Mesenchymal stem cell (in vitro differentiated cells and primary cell): ENCODE results near the gene ZDHHC7.

ENCODE experiments used
- DNase-seq: peaks from one replicate; pipeline ENCODE4 v3.0.0-alpha.2; 2013
- H2AFZ ChIP-seq: one replicate; pipeline ENCODE4 v1.6.1; 2013; ENCODE audit warnings: low read depth, mild to moderate bottlenecking, control low read depth, inconsistent platforms, low read length, moderate library complexity
- H2AK5ac ChIP-seq: 2 replicates; pipeline ENCODE4 v1.6.1; 2013; ENCODE audit warnings: low read length, moderate library complexity, mild to moderate bottlenecking, inconsistent platforms; ENCODE audit not compliant: severe bottlenecking
- H2BK120ac ChIP-seq: one replicate; pipeline ENCODE4 v1.6.1; 2013; ENCODE audit warnings: low read depth, mild to moderate bottlenecking, inconsistent platforms, low read length, moderate library complexity
- H2BK12ac ChIP-seq, 2 experiments: one replicate each; pipeline ENCODE4 v1.6.1; 2013; ENCODE audit warnings: inconsistent platforms in 2 of 2, low read length in 2 of 2, mild to moderate bottlenecking in 2 of 2, moderate library complexity in 2 of 2, control low read depth in 1 of 2
- H2BK15ac ChIP-seq: one replicate; pipeline ENCODE4 v1.6.1; 2013; ENCODE audit warnings: mild to moderate bottlenecking, low read depth, inconsistent platforms; ENCODE audit not compliant: poor library complexity, severe bottlenecking
- H2BK5ac ChIP-seq: 2 replicates; pipeline ENCODE4 v1.6.1; 2013; ENCODE audit warnings: low read depth, mild to moderate bottlenecking, low read length, control low read depth, inconsistent platforms; ENCODE audit not compliant: poor library complexity, severe bottlenecking
- H3K14ac ChIP-seq, 2 experiments: one replicate each; pipeline ENCODE4 v1.6.1; 2013; ENCODE audit warnings: inconsistent platforms in 2 of 2, low read length in 2 of 2, control low read depth in 1 of 2, mild to moderate bottlenecking in 1 of 2, moderate library complexity in 1 of 2
- H3K18ac ChIP-seq, 2 experiments: one replicate each; pipeline ENCODE4 v1.6.1; 2013; ENCODE audit warnings: inconsistent platforms in 2 of 2, low read length in 2 of 2, control low read depth in 1 of 2, low read depth in 1 of 2, mild to moderate bottlenecking in 1 of 2
- H3K23ac ChIP-seq, 2 experiments: one replicate each; pipeline ENCODE4 v1.6.1; 2013; ENCODE audit warnings: inconsistent platforms in 2 of 2, low read length in 2 of 2, mild to moderate bottlenecking in 2 of 2, moderate library complexity in 2 of 2, control low read depth in 1 of 2
- H3K27ac ChIP-seq: 2 replicates; pipeline ENCODE4 v1.5.1; 2013; ENCODE audit warnings: mild to moderate bottlenecking, moderate library complexity, low read length, control low read depth, inconsistent platforms; ENCODE audit not compliant: poor library complexity, severe bottlenecking
- H3K27me3 ChIP-seq, 2 experiments: 2 replicates each; pipeline versions ENCODE4 v1.6.1 to v1.7.0; 2013; ENCODE audit warnings: low read length in 2 of 2, mild to moderate bottlenecking in 2 of 2, moderate library complexity in 2 of 2, control low read depth in 1 of 2, inconsistent platforms in 1 of 2; ENCODE audit not compliant: control insufficient read depth in 1 of 2, insufficient read depth in 1 of 2
- H3K36me3 ChIP-seq, 2 experiments: 2 replicates each; pipeline versions ENCODE4 v1.6.1 to v1.7.0; 2013; ENCODE audit warnings: low read length in 2 of 2, control low read depth in 1 of 2, inconsistent platforms in 1 of 2, low read depth in 1 of 2, mild to moderate bottlenecking in 1 of 2; ENCODE audit not compliant: insufficient read depth in 2 of 2, control insufficient read depth in 1 of 2
- H3K4ac ChIP-seq, 2 experiments: one replicate each; pipeline ENCODE4 v1.6.1; 2013; ENCODE audit warnings: inconsistent platforms in 2 of 2, low read length in 2 of 2, mild to moderate bottlenecking in 2 of 2, moderate library complexity in 2 of 2, control low read depth in 1 of 2, low read depth in 1 of 2
- H3K4me1 ChIP-seq: 2 replicates; pipeline ENCODE4 v1.6.1; 2013; ENCODE audit warnings: low read depth, low read length, control low read depth; ENCODE audit not compliant: control insufficient read depth, insufficient read depth
- H3K4me2 ChIP-seq: 2 replicates; pipeline ENCODE4 v1.6.1; 2013; ENCODE audit warnings: low read length, mild to moderate bottlenecking, inconsistent platforms; ENCODE audit not compliant: poor library complexity, severe bottlenecking
- H3K4me3 ChIP-seq, 2 experiments: 2 replicates each; pipeline versions ENCODE4 v1.5.1 to v1.7.0; 2013; ENCODE audit warnings: low read length in 2 of 2, mild to moderate bottlenecking in 2 of 2, control low read depth in 1 of 2, low read depth in 1 of 2; ENCODE audit not compliant: insufficient read depth in 1 of 2
- H3K79me1 ChIP-seq: replicated peaks from 2 replicates; pipeline ENCODE4 v1.6.1; 2013; ENCODE audit warnings: mild to moderate bottlenecking, control low read depth, low read length, inconsistent platforms; ENCODE audit not compliant: poor library complexity, severe bottlenecking
- H3K9ac ChIP-seq: 2 replicates; pipeline ENCODE4 v1.7.0; 2013; ENCODE audit warnings: mild to moderate bottlenecking, low read length, moderate library complexity
- H3K9me3 ChIP-seq: 2 replicates; pipeline ENCODE4 v1.7.0; 2013; ENCODE audit warnings: mild to moderate bottlenecking, low read length; ENCODE audit not compliant: control insufficient read depth
- H4K8ac ChIP-seq: one replicate; pipeline ENCODE4 v1.6.1; 2013; ENCODE audit warnings: inconsistent platforms, mild to moderate bottlenecking, low read length, moderate library complexity
- H4K91ac ChIP-seq: one replicate; pipeline ENCODE4 v1.6.1; 2013; ENCODE audit warnings: mild to moderate bottlenecking, low read length, inconsistent platforms
- WGBS: methylation state at CpG from one replicate; pipeline ENCODE4 v1.1.7; 2013; ENCODE audit warnings: mixed read lengths; 5-methylcytosine and 5-hydroxymethylcytosine counted together

Gene ZDHHC7

DNA sequence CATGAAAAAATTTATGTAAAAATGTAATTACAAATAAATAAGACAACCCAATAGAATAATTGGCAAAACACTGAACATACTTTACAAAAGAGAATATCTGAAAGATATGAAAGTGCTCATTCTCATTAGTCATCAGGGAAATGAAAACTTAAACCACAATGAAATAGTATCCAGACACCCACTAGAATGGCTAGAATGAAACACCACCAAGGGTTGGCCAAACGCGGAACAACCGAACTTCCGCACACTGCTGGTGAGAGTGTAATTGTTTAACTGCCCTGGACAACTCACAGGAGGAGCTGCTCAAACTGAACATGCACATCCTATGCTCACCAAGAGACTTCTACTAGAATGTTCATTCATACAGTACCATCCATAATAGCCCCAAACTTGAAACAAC lies 5.8 kb upstream of the ZDHHC7 start:
- no peaks in the 10 kb centered on the region for H3K9me3 ChIP-seq
- DNase-seq: no peak
- no peak overlapping the region for H2BK120ac ChIP-seq
- no peak overlapping the region for H3K4me2 ChIP-seq
- H3K9ac ChIP-seq: no peak overlapping the region
- peaks cover under 1% of the 10 kb centered on the region for H3K4me1 ChIP-seq
- H3K14ac ChIP-seq: no peak overlapping the region
- H3K27me3 ChIP-seq: no peaks in the 10 kb centered on the region
- no peak overlapping the region for H2BK12ac ChIP-seq
- 91% methylated on average over 4 of the region's 4 CpGs for WGBS
- H3K4me3 ChIP-seq: no peak overlapping the region
- H3K23ac ChIP-seq: no peak overlapping the region
- no peak overlapping the region for H3K18ac ChIP-seq
- H4K91ac ChIP-seq: no peak overlapping the region
- no peak overlapping the region for H3K4ac ChIP-seq
- no peak overlapping the region for H3K27ac ChIP-seq
- no peak overlapping the region for H2BK5ac ChIP-seq
- no peak overlapping the region for H4K8ac ChIP-seq
- H3K36me3 ChIP-seq: no peaks in the 10 kb centered on the region
- H2AK5ac ChIP-seq: no peak overlapping the region
- H2BK15ac ChIP-seq: no peak overlapping the region
- H3K79me1 ChIP-seq: no peaks in the 10 kb centered on the region
- no peak overlapping the region for H2AFZ ChIP-seq

DNA sequence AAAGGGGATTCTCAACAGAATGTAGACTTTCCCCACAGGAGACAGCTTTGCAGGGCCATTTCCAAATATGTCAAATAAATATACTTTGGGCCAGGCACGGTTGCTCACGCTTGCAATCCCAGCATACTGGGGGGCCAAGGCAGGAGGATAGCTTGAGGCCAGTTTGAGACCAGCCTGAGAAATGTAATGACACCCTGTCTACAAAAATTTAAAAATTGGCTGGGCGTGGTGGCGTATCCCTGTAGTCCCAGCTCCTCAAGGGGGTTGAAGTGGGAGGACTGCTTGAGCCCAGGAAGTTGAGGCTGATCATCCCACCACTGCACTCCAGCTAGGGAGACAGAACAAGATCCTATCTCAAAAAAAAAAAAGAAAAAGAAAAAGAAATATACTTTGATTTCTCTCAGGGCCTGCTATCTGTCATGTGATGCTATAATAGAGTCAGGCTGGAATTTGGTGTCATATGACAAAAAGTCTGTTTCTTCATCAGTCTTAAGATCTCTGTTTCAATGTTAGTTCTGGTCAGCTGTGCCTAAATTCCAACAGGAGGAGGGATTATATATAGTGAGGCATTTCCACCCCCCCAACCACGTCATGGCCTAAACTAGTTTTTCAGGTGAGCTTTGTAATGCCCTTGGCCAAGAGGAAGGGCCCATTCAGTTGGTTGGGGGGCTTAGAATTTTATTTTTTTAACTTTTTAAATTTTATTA lies 4.3 kb upstream of the ZDHHC7 start:
- Histone ChIP-seq H2BK5ac (no peak overlapping the region), H2BK12ac (no peak overlapping the region), H2BK120ac (no peak overlapping the region), H3K27ac (no peak overlapping the region), H4K8ac (no peak overlapping the region), H3K4ac (no peak overlapping the region), H3K79me1 (no peaks in the 10 kb centered on the region), H3K4me2 (no peak overlapping the region), H3K23ac (no peak overlapping the region), H3K27me3 (no peaks in the 10 kb centered on the region), H2AFZ (no peak overlapping the region), H3K18ac (no peak overlapping the region), H3K9me3 (no peaks in the 10 kb centered on the region), H2AK5ac (no peak overlapping the region), H4K91ac (no peak overlapping the region), H2BK15ac (no peak overlapping the region), H3K9ac (peak overlapping the region; percentile 48), H3K14ac (no peak overlapping the region), H3K4me1 (peaks cover 3% of the 10 kb centered on the region), H3K36me3 (no peaks in the 10 kb centered on the region), H3K4me3 (no peak overlapping the region)
- 94% methylated on average over 4 of the region's 5 CpGs for WGBS
- DNase-seq: no peak

DNA sequence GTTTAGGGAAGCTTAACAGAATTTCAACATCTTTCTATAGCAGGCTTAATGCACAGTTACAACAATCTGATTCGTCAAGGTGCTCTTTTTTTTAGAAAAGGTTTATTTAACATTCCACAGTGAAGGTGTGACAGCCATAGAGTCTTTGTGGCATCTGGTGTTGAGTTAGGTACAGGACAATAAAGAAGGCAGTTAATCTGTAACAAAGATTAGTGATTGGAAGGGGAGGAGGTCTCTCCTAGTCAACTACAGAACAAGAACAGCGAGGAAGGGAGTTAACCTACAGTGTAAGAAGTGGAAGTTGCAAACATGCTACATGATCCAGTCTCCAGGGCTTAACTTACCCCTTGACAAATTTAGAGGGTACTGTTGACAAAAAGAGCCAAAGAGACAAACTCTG lies 3.0 kb upstream of the ZDHHC7 start:
- Histone ChIP-seq H2AFZ (no peak overlapping the region), H4K8ac (no peak overlapping the region), H2BK15ac (no peak overlapping the region), H3K23ac (no peak overlapping the region), H3K27ac (no peak overlapping the region), H3K9me3 (no peaks in the 10 kb centered on the region), H3K14ac (no peak overlapping the region), H2BK5ac (no peak overlapping the region), H2BK12ac (no peak overlapping the region), H3K4me2 (no peak overlapping the region), H2BK120ac (no peak overlapping the region), H3K4me3 (no peak overlapping the region), H3K18ac (no peak overlapping the region), H3K36me3 (peaks cover 0 to 1% of the 10 kb centered on the region in 2 experiments), H3K4ac (no peak overlapping the region), H3K9ac (no peak overlapping the region), H3K27me3 (no peaks in the 10 kb centered on the region), H3K79me1 (no peaks in the 10 kb centered on the region), H3K4me1 (peaks cover 7% of the 10 kb centered on the region), H2AK5ac (no peak overlapping the region), H4K91ac (no peak overlapping the region)
- DNase-seq: no peak
- WGBS: 94% methylated on average over 2 of the region's 2 CpGs

DNA sequence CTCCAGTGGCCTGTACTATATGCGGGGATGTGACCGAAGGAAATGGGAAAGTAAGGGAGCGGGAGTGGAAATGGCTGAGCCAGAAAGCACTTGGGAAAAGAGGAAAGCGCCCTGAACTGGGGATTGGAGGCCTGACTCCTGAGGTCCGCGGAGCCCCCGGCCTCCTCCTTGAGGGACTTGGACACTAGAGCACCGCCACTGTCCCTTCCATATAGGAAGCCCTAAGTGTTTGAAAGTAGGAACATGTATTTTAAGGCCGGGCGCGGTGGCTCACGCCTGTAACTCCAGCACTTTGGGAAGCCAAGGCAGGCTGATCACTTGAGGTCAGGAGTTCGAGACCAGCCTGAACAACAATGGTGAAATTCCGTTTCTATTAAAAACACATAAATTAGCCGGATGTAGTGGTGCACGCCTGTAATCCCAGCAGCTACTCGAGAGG lies 530 bp upstream of the ZDHHC7 start:
- peak overlapping the region; percentile 73 to 88 for H3K18ac ChIP-seq
- H2BK15ac ChIP-seq: no peak overlapping the region
- no peak overlapping the region for H2BK120ac ChIP-seq
- H3K4me2 ChIP-seq: peak overlapping the region; percentile 82
- H3K9ac ChIP-seq: peak overlapping the region; percentile 99
- H4K91ac ChIP-seq: peak overlapping the region; percentile 63
- H3K9me3 ChIP-seq: no peaks in the 10 kb centered on the region
- WGBS: 46% methylated on average over 17 of the region's 17 CpGs
- H2AFZ ChIP-seq: no peak overlapping the region
- no peak overlapping the region for H3K14ac ChIP-seq
- peak overlapping the region; percentile 89 to 94 for H3K4me3 ChIP-seq
- peak overlapping the region; percentile 62 to 74 for H3K4ac ChIP-seq
- H3K23ac ChIP-seq: no peak overlapping the region
- no peak overlapping the region for H2BK12ac ChIP-seq
- no peak for DNase-seq
- H2AK5ac ChIP-seq: no peak overlapping the region
- peak overlapping the region; percentile 85 for H3K27ac ChIP-seq
- peaks cover 0 to 10% of the 10 kb centered on the region in 2 experiments for H3K36me3 ChIP-seq
- H4K8ac ChIP-seq: peak overlapping the region; percentile 95
- peak overlapping the region; percentile 66 for H2BK5ac ChIP-seq
- no peaks in the 10 kb centered on the region for H3K27me3 ChIP-seq
- peaks cover 9% of the 10 kb centered on the region for H3K4me1 ChIP-seq
- H3K79me1 ChIP-seq: no peaks in the 10 kb centered on the region
